Measurements from ENCODE around the gene FBXL14. TPM values are rescaled to one million over a fixed set of nuclear protein-coding genes. Genes with fewer than 3 reads are reported as not detected.

The FBXL14 gene
- polyA plus RNA-seq, 2 of the 4 experiments (the other 2 are of a cell fraction) = 6.7 to 7.1 TPM

DNA sequence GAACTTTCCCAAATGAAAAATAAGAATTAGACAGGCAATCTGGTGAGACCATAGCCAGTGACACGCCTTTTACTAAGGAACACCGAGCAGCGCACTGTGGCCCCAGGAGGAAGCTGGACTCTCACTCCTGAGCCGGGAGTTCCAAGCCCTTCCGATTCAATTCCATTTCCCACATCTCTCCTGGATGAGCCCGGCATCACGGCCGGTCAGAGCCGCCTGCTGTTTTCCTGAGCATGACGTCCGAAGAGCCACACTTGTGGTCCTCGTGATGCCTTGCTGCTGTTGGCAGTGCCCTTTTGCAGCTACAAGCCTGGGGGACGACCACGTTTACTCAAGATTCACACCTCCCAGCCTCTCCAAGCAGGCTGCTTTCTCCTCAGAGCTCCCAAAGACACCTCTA, 40.8 kb downstream of the FBXL14 start:
- no peaks in the 10 kb centered on the region for H3K4me1 ChIP-seq
- CTCF ChIA-PET = interaction anchor here (1.1 kb wide), 1 partner anchor 435 kb away, joined by 3 read pairs; no protein-coding TSS in a partner anchor
- DNase-seq (ENCODE audit: low read depth in 1 of 2, low spot score in 1 of 2) = no peak
- 58% methylated on average over 14 of the region's 14 CpGs for WGBS (ENCODE audit: missing lambda C conversion rate)
- FAIRE-seq = no peak
- no peak overlapping the region for H3K4me3 ChIP-seq
- no peaks in the 10 kb centered on the region for H3K9me3 ChIP-seq
- ATAC-seq = no peak
- no peak overlapping the region for H3K4me2 ChIP-seq
- H3K27ac ChIP-seq = no peak overlapping the region
- POLR2A ChIA-PET = no interaction called here
- TF ChIP-seq, protein P1, sequence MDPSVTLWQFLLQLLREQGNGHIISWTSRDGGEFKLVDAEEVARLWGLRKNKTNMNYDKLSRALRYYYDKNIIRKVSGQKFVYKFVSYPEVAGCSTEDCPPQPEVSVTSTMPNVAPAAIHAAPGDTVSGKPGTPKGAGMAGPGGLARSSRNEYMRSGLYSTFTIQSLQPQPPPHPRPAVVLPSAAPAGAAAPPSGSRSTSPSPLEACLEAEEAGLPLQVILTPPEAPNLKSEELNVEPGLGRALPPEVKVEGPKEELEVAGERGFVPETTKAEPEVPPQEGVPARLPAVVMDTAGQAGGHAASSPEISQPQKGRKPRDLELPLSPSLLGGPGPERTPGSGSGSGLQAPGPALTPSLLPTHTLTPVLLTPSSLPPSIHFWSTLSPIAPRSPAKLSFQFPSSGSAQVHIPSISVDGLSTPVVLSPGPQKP (IDR thresholded peaks at IDR 0.05; ENCODE audit: low read depth, low read length) = no peak
- TF ChIP-seq, protein P2, sequence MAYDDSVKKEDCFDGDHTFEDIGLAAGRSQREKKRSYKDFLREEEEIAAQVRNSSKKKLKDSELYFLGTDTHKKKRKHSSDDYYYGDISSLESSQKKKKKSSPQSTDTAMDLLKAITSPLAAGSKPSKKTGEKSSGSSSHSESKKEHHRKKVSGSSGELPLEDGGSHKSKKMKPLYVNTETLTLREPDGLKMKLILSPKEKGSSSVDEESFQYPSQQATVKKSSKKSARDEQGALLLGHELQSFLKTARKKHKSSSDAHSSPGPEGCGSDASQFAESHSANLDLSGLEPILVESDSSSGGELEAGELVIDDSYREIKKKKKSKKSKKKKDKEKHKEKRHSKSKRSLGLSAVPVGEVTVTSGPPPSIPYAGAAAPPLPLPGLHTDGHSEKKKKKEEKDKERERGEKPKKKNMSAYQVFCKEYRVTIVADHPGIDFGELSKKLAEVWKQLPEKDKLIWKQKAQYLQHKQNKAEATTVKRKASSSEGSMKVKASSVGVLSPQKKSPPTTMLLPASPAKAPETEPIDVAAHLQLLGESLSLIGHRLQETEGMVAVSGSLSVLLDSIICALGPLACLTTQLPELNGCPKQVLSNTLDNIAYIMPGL (CRISPR knock-in tag; IDR thresholded peaks at IDR 0.05; ENCODE audit: borderline replicate concordance) = no peak
- TF ChIP-seq, protein P3, sequence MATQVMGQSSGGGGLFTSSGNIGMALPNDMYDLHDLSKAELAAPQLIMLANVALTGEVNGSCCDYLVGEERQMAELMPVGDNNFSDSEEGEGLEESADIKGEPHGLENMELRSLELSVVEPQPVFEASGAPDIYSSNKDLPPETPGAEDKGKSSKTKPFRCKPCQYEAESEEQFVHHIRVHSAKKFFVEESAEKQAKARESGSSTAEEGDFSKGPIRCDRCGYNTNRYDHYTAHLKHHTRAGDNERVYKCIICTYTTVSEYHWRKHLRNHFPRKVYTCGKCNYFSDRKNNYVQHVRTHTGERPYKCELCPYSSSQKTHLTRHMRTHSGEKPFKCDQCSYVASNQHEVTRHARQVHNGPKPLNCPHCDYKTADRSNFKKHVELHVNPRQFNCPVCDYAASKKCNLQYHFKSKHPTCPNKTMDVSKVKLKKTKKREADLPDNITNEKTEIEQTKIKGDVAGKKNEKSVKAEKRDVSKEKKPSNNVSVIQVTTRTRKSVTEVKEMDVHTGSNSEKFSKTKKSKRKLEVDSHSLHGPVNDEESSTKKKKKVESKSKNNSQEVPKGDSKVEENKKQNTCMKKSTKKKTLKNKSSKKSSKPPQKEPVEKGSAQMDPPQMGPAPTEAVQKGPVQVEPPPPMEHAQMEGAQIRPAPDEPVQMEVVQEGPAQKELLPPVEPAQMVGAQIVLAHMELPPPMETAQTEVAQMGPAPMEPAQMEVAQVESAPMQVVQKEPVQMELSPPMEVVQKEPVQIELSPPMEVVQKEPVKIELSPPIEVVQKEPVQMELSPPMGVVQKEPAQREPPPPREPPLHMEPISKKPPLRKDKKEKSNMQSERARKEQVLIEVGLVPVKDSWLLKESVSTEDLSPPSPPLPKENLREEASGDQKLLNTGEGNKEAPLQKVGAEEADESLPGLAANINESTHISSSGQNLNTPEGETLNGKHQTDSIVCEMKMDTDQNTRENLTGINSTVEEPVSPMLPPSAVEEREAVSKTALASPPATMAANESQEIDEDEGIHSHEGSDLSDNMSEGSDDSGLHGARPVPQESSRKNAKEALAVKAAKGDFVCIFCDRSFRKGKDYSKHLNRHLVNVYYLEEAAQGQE (IDR thresholded peaks at IDR 0.05) = no peak
- no peak for TF ChIP-seq POLR2A (IDR thresholded peaks at IDR 0.05; ENCODE audit: low read length)
- no peak for TF ChIP-seq NFE2L2 (conservative IDR thresholded peaks at IDR 0.05; ENCODE audit: low read length)
- TF ChIP-seq TFCP2L1 (CRISPR knock-in tag; IDR thresholded peaks at IDR 0.05) = no peak
- TF ChIP-seq RCOR1 (IDR thresholded peaks at IDR 0.05; ENCODE audit: low read depth, low read length) = no peak
- TF ChIP-seq RAD21 (conservative IDR thresholded peaks at IDR 0.05 in 1 of 2, IDR thresholded peaks at IDR 0.05 in 1 of 2) = no peak
- TF ChIP-seq, protein P4, sequence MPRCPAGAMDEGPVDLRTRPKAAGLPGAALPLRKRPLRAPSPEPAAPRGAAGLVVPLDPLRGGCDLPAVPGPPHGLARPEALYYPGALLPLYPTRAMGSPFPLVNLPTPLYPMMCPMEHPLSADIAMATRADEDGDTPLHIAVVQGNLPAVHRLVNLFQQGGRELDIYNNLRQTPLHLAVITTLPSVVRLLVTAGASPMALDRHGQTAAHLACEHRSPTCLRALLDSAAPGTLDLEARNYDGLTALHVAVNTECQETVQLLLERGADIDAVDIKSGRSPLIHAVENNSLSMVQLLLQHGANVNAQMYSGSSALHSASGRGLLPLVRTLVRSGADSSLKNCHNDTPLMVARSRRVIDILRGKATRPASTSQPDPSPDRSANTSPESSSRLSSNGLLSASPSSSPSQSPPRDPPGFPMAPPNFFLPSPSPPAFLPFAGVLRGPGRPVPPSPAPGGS (IDR thresholded peaks at IDR 0.05) = no peak
- TF ChIP-seq PHF8 (IDR thresholded peaks at IDR 0.05; ENCODE audit: borderline replicate concordance, low read depth) = no peak
- TF ChIP-seq SREBF2 (IDR thresholded peaks at IDR 0.05) = no peak
- no peak for TF ChIP-seq FOSB (CRISPR knock-in tag; IDR thresholded peaks at IDR 0.05)
- no peak for TF ChIP-seq EHF (CRISPR knock-in tag; IDR thresholded peaks at IDR 0.05)
- TF ChIP-seq TP53 (CRISPR knock-in tag; IDR thresholded peaks at IDR 0.05) = no peak
- TF ChIP-seq CHD4 (IDR thresholded peaks at IDR 0.05; ENCODE audit: borderline replicate concordance) = no peak
- TF ChIP-seq NR3C1 (IDR thresholded peaks at IDR 0.05) = no peak
- no peak for TF ChIP-seq ZFP36 (IDR thresholded peaks at IDR 0.05; ENCODE audit: borderline replicate concordance, partially characterized antibody)
- no peak for TF ChIP-seq HOXB13 (CRISPR knock-in tag; IDR thresholded peaks at IDR 0.05; ENCODE audit: low read depth)

DNA sequence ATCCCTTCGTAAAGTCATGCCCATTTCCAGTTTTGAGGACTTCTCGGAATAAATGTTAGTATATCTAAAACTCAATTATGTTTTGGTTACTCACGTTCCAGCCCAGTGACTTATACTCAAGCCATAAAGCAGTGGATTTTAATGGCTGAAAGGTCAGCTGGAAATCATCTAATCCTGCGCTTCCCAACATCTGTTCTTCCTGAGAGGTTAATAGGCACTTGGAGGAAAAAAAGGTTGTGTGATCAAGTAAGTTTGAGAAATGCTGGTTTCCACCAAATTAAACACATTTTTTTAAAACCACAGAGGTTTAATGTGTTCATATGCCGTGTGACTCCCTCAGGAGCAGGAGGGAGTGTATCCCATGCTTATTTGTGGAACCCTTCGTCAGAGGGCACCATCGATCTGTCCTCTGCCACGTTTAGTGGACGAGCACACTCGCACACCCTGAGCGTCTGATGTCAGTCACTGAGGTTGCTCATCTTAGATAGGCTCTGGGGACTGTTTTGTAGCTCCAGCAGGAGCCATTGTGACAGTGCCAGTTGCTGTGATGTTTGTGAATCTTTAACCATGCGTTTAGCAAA, 41.4 kb downstream of the FBXL14 start:
- ChIA-PET POLR2A (no interaction called here), CTCF (interaction anchor here (1.1 kb wide), 1 partner anchor 435 kb away, joined by 3 read pairs; no protein-coding TSS in a partner anchor)
- no peaks in the 10 kb centered on the region for H3K9me3 ChIP-seq
- no peak for FAIRE-seq
- TF ChIP-seq, protein P5, sequence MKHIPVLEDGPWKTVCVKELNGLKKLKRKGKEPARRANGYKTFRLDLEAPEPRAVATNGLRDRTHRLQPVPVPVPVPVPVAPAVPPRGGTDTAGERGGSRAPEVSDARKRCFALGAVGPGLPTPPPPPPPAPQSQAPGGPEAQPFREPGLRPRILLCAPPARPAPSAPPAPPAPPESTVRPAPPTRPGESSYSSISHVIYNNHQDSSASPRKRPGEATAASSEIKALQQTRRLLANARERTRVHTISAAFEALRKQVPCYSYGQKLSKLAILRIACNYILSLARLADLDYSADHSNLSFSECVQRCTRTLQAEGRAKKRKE (CRISPR knock-in tag; IDR thresholded peaks at IDR 0.05; ENCODE audit: low read depth) = no peak
- TF ChIP-seq JUN (IDR thresholded peaks at IDR 0.05) (no peak), POLR2A (IDR thresholded peaks at IDR 0.05; ENCODE audit: low read length) (no peak), SREBF2 (IDR thresholded peaks at IDR 0.05) (no peak), SMC3 (IDR thresholded peaks at IDR 0.05) (no peak)
- H3K4me1 ChIP-seq = no peaks in the 10 kb centered on the region
- ATAC-seq = no peak
- H3K4me2 ChIP-seq = no peak overlapping the region
- H3K27ac ChIP-seq = no peak overlapping the region
- 65% methylated on average over 12 of the region's 12 CpGs for WGBS (ENCODE audit: missing lambda C conversion rate)
- H3K4me3 ChIP-seq = no peak overlapping the region
- no peak for DNase-seq (ENCODE audit: low read depth in 1 of 2, low spot score in 1 of 2)
